Regular cardiac myocyte (primary cell): ENCODE measurements around the gene TICRR. TPM values are rescaled to one million over a fixed set of nuclear protein-coding genes. Genes with fewer than 3 reads are reported as not detected.

Experiments used
- total RNA-seq: library from RNA; depleted of rRNA; stranded (reverse); fragments of >200 nt; gene quantifications from 2 replicates; pipeline ENCODE4 v1.2.3, GENCODE V29; 2014

Gene TICRR
- total RNA-seq = 3.7 and 5.0 TPM in 2 replicates

GRCh38 chr15:89575146-89575655 is at the start of gene TICRR:
TICRR (plus strand) TSS chr15:89575469; CDS start chr15:89575587, 118 bp downstream.

GRCh38 chr15:89654847-89655805 is 79.9 kb downstream of the TICRR start, which contains the start of gene KIF7:
KIF7 (minus strand) TSS chr15:89655467; CDS start chr15:89652930, 2,537 bp downstream.

Other genes starting within 250 kb of the TICRR start
- 79.8 and 108 TPM in 2 replicates for gene POLG, start 240.6 kb upstream of the TICRR start, total RNA-seq
- under 0.01 TPM in 2 replicates for gene RHCG, start 78.9 kb upstream of the TICRR start, total RNA-seq
- gene KIF7, start 80.0 kb downstream of the TICRR start, total RNA-seq = 11.3 and 15.7 TPM in 2 replicates
- gene PLIN1, start 103.9 kb downstream of the TICRR start, total RNA-seq = under 0.01 and 0.28 TPM in 2 replicates
- gene PEX11A, start 115.3 kb downstream of the TICRR start, total RNA-seq = 2.9 and 8.2 TPM in 2 replicates
- under 0.01 TPM in 1 of 2 replicates, not detected in the other for gene WDR93, start 115.3 kb downstream of the TICRR start, total RNA-seq
- 0.19 and 0.28 TPM in 2 replicates for gene MESP1, start 175.8 kb downstream of the TICRR start, total RNA-seq
- 0.56 and 0.77 TPM in 2 replicates for gene MESP2, start 200.9 kb downstream of the TICRR start, total RNA-seq
- gene ANPEP, start 239.4 kb downstream of the TICRR start, total RNA-seq = 24.0 and 42.4 TPM in 2 replicates